NCI-H748 (cell line): ENCODE data around the gene FAM216A.

Experiments used
- DNase-seq: peaks from one replicate; lab custom pipeline; 2025; ENCODE audit not compliant: unreplicated experiment; lab: John Stamatoyannopoulos, UW

The FAM216A gene

DNA sequence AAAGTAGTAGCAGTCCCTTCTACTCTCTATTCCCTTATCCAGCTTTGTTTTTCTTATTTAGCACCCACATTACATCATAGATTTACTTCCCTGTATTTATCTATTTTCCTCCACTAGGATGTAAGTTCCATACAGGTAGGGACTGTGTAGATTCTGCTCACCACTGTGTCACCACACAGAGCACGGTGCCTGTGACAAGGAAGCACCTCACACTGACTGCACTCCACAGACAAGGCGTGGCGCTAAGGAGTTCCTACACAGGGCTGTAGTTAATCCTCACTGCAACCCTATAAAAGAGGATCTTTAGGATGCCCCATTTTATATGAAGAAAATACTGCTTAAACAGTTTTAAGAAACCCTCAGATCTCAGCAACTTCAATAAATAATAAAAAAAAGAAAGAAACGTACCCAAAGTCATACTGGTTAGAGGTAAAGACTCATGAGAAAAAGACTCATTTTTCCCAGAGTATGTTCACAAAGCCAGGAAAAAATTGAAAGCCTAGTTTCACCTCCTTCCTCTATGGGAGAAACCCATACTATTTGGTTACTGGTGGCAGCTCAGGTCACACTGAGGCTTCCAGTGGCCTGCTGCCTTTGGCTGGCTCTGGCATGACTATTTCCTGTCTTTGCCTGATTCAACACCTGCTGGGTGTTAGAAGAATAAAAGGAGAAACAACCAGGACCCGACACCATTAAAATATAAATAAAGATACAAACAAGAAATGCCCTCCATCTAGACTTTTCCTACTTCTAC is 70.4 kb downstream of the FAM216A start:
- no peak for DNase-seq
